KMS-11 (cell line): ENCODE results near the gene OR2A2.

Experiments
- H2AFZ ChIP-seq: fragments of 200-600 bp; sonication (generic); 2 replicates; pipeline ENCODE4 v1.6.1; 2016; ENCODE audit warnings: antibody characterized with exemption, mixed run types, low read depth
- H3K27ac ChIP-seq: fragments of 200-600 bp; sonication (generic); 2 replicates; pipeline ENCODE4 v1.6.1; 2016; ENCODE audit warnings: mild to moderate bottlenecking, mixed run types
- H3K27me3 ChIP-seq: fragments of 200-600 bp; sonication (generic); 2 replicates; pipeline ENCODE4 v1.6.1; 2017; ENCODE audit warnings: mild to moderate bottlenecking, low read depth, mixed run types, moderate library complexity; ENCODE audit not compliant: insufficient read depth
- H3K36me3 ChIP-seq: fragments of 200-600 bp; sonication (generic); 2 replicates; pipeline ENCODE4 v1.6.1; 2017; ENCODE audit warnings: mild to moderate bottlenecking, mixed run types; ENCODE audit not compliant: insufficient read depth
- H3K4me1 ChIP-seq: fragments of 200-600 bp; sonication (generic); 2 replicates; pipeline ENCODE4 v1.6.1; 2016; ENCODE audit warnings: mild to moderate bottlenecking, low read depth, mixed run types; ENCODE audit not compliant: poor library complexity, severe bottlenecking
- H3K4me2 ChIP-seq: fragments of 200-600 bp; sonication (generic); 2 replicates; pipeline ENCODE4 v1.7.0; 2016; ENCODE audit warnings: mild to moderate bottlenecking, mixed run types
- H3K4me3 ChIP-seq: fragments of 200-600 bp; sonication (generic); IDR thresholded peaks from 2 replicates; pipeline ENCODE4 v1.6.1; 2017; ENCODE audit warnings: low read depth, low read length, mixed read lengths; ENCODE audit not compliant: insufficient read depth
- H3K79me2 ChIP-seq: fragments of 200-600 bp; sonication (generic); 2 replicates; pipeline ENCODE4 v1.6.1; 2016; ENCODE audit warnings: low read depth, mixed run types; ENCODE audit not compliant: insufficient read depth
- H3K9ac ChIP-seq: fragments of 200-600 bp; sonication (generic); 2 replicates; pipeline ENCODE4 v1.6.1; 2016; ENCODE audit warnings: mild to moderate bottlenecking, mixed run types
- H4K20me1 ChIP-seq: fragments of 200-600 bp; sonication (generic); 2 replicates; pipeline ENCODE4 v1.6.1; 2016; ENCODE audit warnings: mild to moderate bottlenecking, mixed run types; ENCODE audit not compliant: insufficient read depth
- CTCF ChIP-seq: fragments of 200-600 bp; sonication (generic); conservative IDR thresholded peaks from 2 replicates; pipeline ENCODE4 v1.6.1; 2017; ENCODE audit warnings: low read depth, mild to moderate bottlenecking, antibody characterized with exemption, low read length, moderate library complexity, mixed read lengths

OR2A2 gene

GRCh38 chr7:144090667-144091066, 18.7 kb upstream of the OR2A2 start:
- no peak for TF ChIP-seq CTCF
- Histone ChIP-seq H3K27ac (no peak overlapping the region), H3K4me2 (no peak overlapping the region), H3K4me3 (no peak overlapping the region), H4K20me1 (no peaks in the 10 kb centered on the region), H3K4me1 (no peaks in the 10 kb centered on the region), H3K9ac (no peak overlapping the region), H3K27me3 (no peaks in the 10 kb centered on the region), H3K36me3 (no peaks in the 10 kb centered on the region), H2AFZ (no peak overlapping the region), H3K79me2 (no peaks in the 10 kb centered on the region)

GRCh38 chr7:144098776-144099175, 10.6 kb upstream of the OR2A2 start:
- no peak overlapping the region for H3K4me3 ChIP-seq
- H2AFZ ChIP-seq: no peak overlapping the region
- H3K4me1 ChIP-seq: no peaks in the 10 kb centered on the region
- no peaks in the 10 kb centered on the region for H3K27me3 ChIP-seq
- TF ChIP-seq CTCF: no peak
- H3K27ac ChIP-seq: no peak overlapping the region
- no peak overlapping the region for H3K4me2 ChIP-seq
- no peaks in the 10 kb centered on the region for H3K36me3 ChIP-seq
- H3K79me2 ChIP-seq: no peaks in the 10 kb centered on the region
- no peaks in the 10 kb centered on the region for H4K20me1 ChIP-seq
- H3K9ac ChIP-seq: no peak overlapping the region

- Histone ChIP-seq H3K27me3 (no peaks in the 10 kb centered on the region), H3K27ac (no peak overlapping the region), H3K4me2 (no peak overlapping the region), H3K36me3 (no peaks in the 10 kb centered on the region), H3K4me1 (no peaks in the 10 kb centered on the region), H3K4me3 (no peak overlapping the region), H3K79me2 (no peaks in the 10 kb centered on the region), H3K9ac (no peak overlapping the region), H4K20me1 (no peaks in the 10 kb centered on the region), H2AFZ (no peak overlapping the region)
- no peak for TF ChIP-seq CTCF
Measured at GRCh38 chr7:144100607-144101006, 8.8 kb upstream of the OR2A2 start.

- H3K4me3 ChIP-seq: no peak overlapping the region
- H2AFZ ChIP-seq: no peak overlapping the region
- no peak overlapping the region for H3K9ac ChIP-seq
- H3K4me2 ChIP-seq: no peak overlapping the region
- H4K20me1 ChIP-seq: no peaks in the 10 kb centered on the region
- no peaks in the 10 kb centered on the region for H3K36me3 ChIP-seq
- H3K27ac ChIP-seq: no peak overlapping the region
- no peak for TF ChIP-seq CTCF
- no peaks in the 10 kb centered on the region for H3K79me2 ChIP-seq
- H3K4me1 ChIP-seq: no peaks in the 10 kb centered on the region
- no peaks in the 10 kb centered on the region for H3K27me3 ChIP-seq
Measured at GRCh38 chr7:144102041-144102440, 7.3 kb upstream of the OR2A2 start.

- H3K4me1 ChIP-seq: no peaks in the 10 kb centered on the region
- no peak for TF ChIP-seq CTCF
- no peak overlapping the region for H2AFZ ChIP-seq
- H3K9ac ChIP-seq: no peak overlapping the region
- no peak overlapping the region for H3K4me2 ChIP-seq
- no peaks in the 10 kb centered on the region for H4K20me1 ChIP-seq
- H3K27me3 ChIP-seq: no peaks in the 10 kb centered on the region
- H3K27ac ChIP-seq: no peak overlapping the region
- no peak overlapping the region for H3K4me3 ChIP-seq
- no peaks in the 10 kb centered on the region for H3K36me3 ChIP-seq
- no peaks in the 10 kb centered on the region for H3K79me2 ChIP-seq
Measured at GRCh38 chr7:144105211-144105610, 4.2 kb upstream of the OR2A2 start.
